Activated CD4-positive, alpha-beta T cell treated with anti-CD3 and anti-CD28 coated beads, Interleukin-2, amount 10 ng/mL, durations not matched to agents 24 days and 14 days (primary cell): ENCODE results near the gene THSD7B. TPM values are rescaled to one million over a fixed set of nuclear protein-coding genes. Genes with fewer than 3 reads are reported as not detected.

Experiments
- DNase-seq: peaks from one replicate; pipeline ENCODE4 v3.0.0; 2022
- H3K27ac Mint-ChIP-seq: one replicate; pipeline ENCODE4 v1.8.0; 2022; ENCODE audit warnings: mild to moderate bottlenecking, mixed read lengths
- H3K27me3 Mint-ChIP-seq: one replicate; pipeline ENCODE4 v1.8.0; 2022; ENCODE audit warnings: mixed read lengths
- H3K36me3 Mint-ChIP-seq: one replicate; pipeline ENCODE4 v1.8.0; 2022; ENCODE audit warnings: low read depth, mild to moderate bottlenecking, mixed read lengths
- H3K4me1 Mint-ChIP-seq: one replicate; pipeline ENCODE4 v1.8.0; 2021; ENCODE audit warnings: mixed read lengths
- H3K4me3 Mint-ChIP-seq: one replicate; pipeline ENCODE4 v1.8.0; 2022; ENCODE audit warnings: mild to moderate bottlenecking, moderate library complexity, mixed read lengths
- H3K9me3 Mint-ChIP-seq: one replicate; pipeline ENCODE4 v1.8.0; 2021; ENCODE audit warnings: mixed read lengths
- intact Hi-C: fragments of 100-400 bp; cut with micrococcal nuclease; formaldehyde crosslinking; loops from one replicate; pipeline ENCODE4 v1.15.1; 2023
- total RNA-seq: library from RNA; stranded (reverse); gene quantifications from 2 replicates; pipeline ENCODE4 v1.2.3, GENCODE V29; 2022

THSD7B gene
- total RNA-seq, 1 donor from 2014 or later: not detected

DNA sequence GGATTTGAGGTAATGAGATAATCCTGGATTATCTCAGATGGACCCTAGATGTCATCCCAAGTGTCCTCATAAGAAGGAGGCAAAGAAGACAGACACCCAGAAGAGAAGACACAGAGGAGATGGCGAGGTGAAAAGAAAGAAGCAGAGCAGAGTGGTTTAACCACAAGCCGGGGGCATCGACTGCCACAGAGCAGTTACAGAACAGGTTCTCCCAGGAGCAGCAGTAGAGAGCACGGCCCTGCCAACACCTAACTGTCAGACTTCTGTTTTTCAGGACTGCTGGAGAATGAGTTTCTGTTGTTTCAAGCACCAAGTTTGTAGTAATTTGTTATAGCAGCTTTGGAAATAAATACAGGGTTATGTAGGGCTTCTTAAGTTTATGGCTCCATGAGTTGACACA lies 437.0 kb downstream of the THSD7B start:
- H3K4me1 Mint-ChIP-seq: no peaks in the 10 kb centered on the region
- no peak overlapping the region for H3K27ac Mint-ChIP-seq
- no peaks in the 10 kb centered on the region for H3K9me3 Mint-ChIP-seq
- intact Hi-C loops: no loop called here
- no peak overlapping the region for H3K4me3 Mint-ChIP-seq
- no peaks in the 10 kb centered on the region for H3K27me3 Mint-ChIP-seq
- H3K36me3 Mint-ChIP-seq: no peaks in the 10 kb centered on the region
- no peak for DNase-seq

- H3K27me3 Mint-ChIP-seq: no peaks in the 10 kb centered on the region
- H3K9me3 Mint-ChIP-seq: no peaks in the 10 kb centered on the region
- H3K4me1 Mint-ChIP-seq: no peaks in the 10 kb centered on the region
- H3K27ac Mint-ChIP-seq: no peak overlapping the region
- intact Hi-C loops: no loop called here
- no peak for DNase-seq
- H3K36me3 Mint-ChIP-seq: no peaks in the 10 kb centered on the region
- no peak overlapping the region for H3K4me3 Mint-ChIP-seq
Measured at GRCh38 chr2:137205324-137205723, 440.0 kb downstream of the THSD7B start.

- Mint-ChIP-seq H3K36me3 (no peaks in the 10 kb centered on the region), H3K9me3 (no peaks in the 10 kb centered on the region), H3K27me3 (no peaks in the 10 kb centered on the region), H3K27ac (no peak overlapping the region), H3K4me3 (no peak overlapping the region), H3K4me1 (no peaks in the 10 kb centered on the region)
- DNase-seq: no peak
- intact Hi-C loops: no loop called here
Measured at GRCh38 chr2:137206069-137206468, 440.7 kb downstream of the THSD7B start.

DNA sequence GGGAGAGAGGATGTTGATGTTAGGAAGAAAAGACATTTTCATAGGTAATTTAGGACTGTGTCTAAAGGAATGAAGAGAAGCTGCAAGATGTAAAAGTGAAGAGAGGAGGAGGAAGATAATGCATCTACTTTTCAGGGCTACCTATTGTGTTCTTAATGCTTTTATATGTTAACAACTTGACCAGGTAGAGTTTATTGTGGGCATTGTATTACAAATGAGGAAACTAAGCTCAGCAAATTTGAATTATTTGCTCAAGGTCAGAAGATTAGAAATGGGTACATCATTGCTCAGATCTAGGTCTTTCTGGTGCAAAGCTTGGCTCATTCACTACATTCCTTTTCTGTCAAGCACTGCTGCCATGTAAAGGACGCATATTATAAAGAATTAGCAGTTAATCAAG lies 441.7 kb downstream of the THSD7B start:
- Mint-ChIP-seq H3K27ac (no peak overlapping the region), H3K9me3 (no peaks in the 10 kb centered on the region), H3K36me3 (no peaks in the 10 kb centered on the region)

GRCh38 chr2:137208431-137208891 lies 443.1 kb downstream of the THSD7B start:
- no peaks in the 10 kb centered on the region for H3K36me3 Mint-ChIP-seq
- DNase-seq: no peak
- intact Hi-C loops: no loop called here
- H3K4me3 Mint-ChIP-seq: no peak overlapping the region
- H3K9me3 Mint-ChIP-seq: no peaks in the 10 kb centered on the region
- H3K27me3 Mint-ChIP-seq: no peaks in the 10 kb centered on the region
- H3K4me1 Mint-ChIP-seq: no peaks in the 10 kb centered on the region
- H3K27ac Mint-ChIP-seq: no peak overlapping the region

More for the DNA sequence above, 441.7 kb downstream of the THSD7B start:
- Mint-ChIP-seq H3K4me1 (no peaks in the 10 kb centered on the region), H3K4me3 (no peak overlapping the region), H3K27me3 (no peaks in the 10 kb centered on the region)
- intact Hi-C loops: no loop called here
- no peak for DNase-seq

DNA sequence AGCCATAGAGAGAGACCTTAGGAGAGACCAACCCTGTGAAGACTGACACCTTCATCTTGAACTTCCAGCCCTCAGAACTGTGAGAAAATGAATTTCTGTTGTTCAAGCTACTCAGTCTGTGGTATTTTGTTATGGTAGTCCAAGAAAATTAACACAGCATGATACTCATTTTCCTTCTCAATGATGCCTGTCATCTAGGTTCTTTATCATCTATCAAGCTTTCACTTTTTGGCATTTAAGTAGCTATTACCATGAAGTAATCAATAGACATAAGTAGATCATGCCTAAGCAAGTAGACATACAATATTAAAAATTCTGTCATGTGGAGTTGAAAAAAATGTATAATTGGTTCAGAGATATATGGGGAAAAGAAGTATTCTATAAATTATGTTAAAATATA lies 444.7 kb downstream of the THSD7B start:
- Mint-ChIP-seq H3K27ac (no peak overlapping the region), H3K4me1 (no peaks in the 10 kb centered on the region), H3K9me3 (no peaks in the 10 kb centered on the region), H3K27me3 (no peaks in the 10 kb centered on the region), H3K36me3 (no peaks in the 10 kb centered on the region), H3K4me3 (no peak overlapping the region)
- intact Hi-C loops: no loop called here
- no peak for DNase-seq

- H3K4me1 Mint-ChIP-seq: no peaks in the 10 kb centered on the region
- no peaks in the 10 kb centered on the region for H3K36me3 Mint-ChIP-seq
- H3K27ac Mint-ChIP-seq: no peak overlapping the region
- intact Hi-C loops: no loop called here
- H3K9me3 Mint-ChIP-seq: no peaks in the 10 kb centered on the region
- H3K27me3 Mint-ChIP-seq: no peaks in the 10 kb centered on the region
- no peak for DNase-seq
- no peak overlapping the region for H3K4me3 Mint-ChIP-seq
Measured at GRCh38 chr2:137211761-137212160, 446.4 kb downstream of the THSD7B start.

GRCh38 chr2:137220438-137220993 lies 455.2 kb downstream of the THSD7B start:
- DNase-seq: no peak
- H3K27ac Mint-ChIP-seq: no peak overlapping the region
- no peaks in the 10 kb centered on the region for H3K4me1 Mint-ChIP-seq
- intact Hi-C loops: no loop called here
- no peaks in the 10 kb centered on the region for H3K36me3 Mint-ChIP-seq
- H3K9me3 Mint-ChIP-seq: no peaks in the 10 kb centered on the region
- no peak overlapping the region for H3K4me3 Mint-ChIP-seq
- no peaks in the 10 kb centered on the region for H3K27me3 Mint-ChIP-seq

- intact Hi-C loops: no loop called here
- Mint-ChIP-seq H3K4me1 (no peaks in the 10 kb centered on the region), H3K4me3 (no peak overlapping the region), H3K9me3 (no peaks in the 10 kb centered on the region), H3K36me3 (no peaks in the 10 kb centered on the region), H3K27ac (no peak overlapping the region), H3K27me3 (no peaks in the 10 kb centered on the region)
- no peak for DNase-seq
Measured at GRCh38 chr2:137221797-137222492, 456.6 kb downstream of the THSD7B start.

DNA sequence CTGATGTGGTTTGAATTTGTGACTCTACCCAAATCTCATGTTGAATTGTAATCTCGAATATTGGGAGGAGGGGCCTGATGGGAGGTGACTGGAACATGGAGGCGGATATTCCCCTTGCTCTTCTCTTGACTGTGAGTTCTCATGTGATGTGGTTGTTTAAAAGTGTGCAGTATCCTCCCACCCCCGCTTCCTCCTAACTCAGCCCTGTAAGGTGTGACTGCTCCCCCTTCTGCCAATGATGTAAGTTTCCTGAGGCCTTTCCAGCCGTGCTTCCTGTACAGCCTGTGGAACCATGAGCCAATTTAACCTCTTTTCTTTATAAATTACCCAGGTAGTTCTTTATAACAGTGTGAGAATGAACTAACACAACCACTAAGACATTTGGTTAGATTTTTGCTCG lies 458.4 kb downstream of the THSD7B start:
- no peaks in the 10 kb centered on the region for H3K36me3 Mint-ChIP-seq
- H3K4me1 Mint-ChIP-seq: no peaks in the 10 kb centered on the region
- H3K4me3 Mint-ChIP-seq: no peak overlapping the region
- intact Hi-C loops: no loop called here
- no peaks in the 10 kb centered on the region for H3K9me3 Mint-ChIP-seq
- no peak overlapping the region for H3K27ac Mint-ChIP-seq
- no peaks in the 10 kb centered on the region for H3K27me3 Mint-ChIP-seq
- DNase-seq: no peak

DNA sequence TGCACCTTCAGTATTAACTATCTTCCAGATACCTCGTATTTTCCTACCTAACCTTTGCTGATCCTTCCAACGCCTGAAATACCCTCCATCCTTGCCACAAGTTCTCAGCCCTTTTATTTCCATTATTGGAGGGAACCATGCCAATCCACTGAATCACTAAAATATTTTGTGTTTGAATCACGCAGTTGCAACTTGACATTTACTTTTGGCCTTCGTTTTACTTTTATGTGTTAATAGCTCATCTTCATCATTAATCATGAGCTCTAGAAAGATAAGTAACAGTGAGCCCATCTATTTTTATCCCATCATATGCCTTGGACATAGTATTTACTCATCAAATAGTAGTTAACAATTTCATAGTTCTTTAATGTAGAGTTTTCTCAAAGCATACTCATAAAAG lies 463.2 kb downstream of the THSD7B start:
- Mint-ChIP-seq H3K27ac (no peak overlapping the region), H3K27me3 (no peaks in the 10 kb centered on the region), H3K4me1 (no peaks in the 10 kb centered on the region), H3K4me3 (no peak overlapping the region), H3K9me3 (no peaks in the 10 kb centered on the region), H3K36me3 (no peaks in the 10 kb centered on the region)
- intact Hi-C loops: no loop called here
- no peak for DNase-seq

- no peak overlapping the region for H3K4me3 Mint-ChIP-seq
- H3K27ac Mint-ChIP-seq: no peak overlapping the region
- H3K36me3 Mint-ChIP-seq: no peaks in the 10 kb centered on the region
- intact Hi-C loops: no loop called here
- no peaks in the 10 kb centered on the region for H3K9me3 Mint-ChIP-seq
- H3K4me1 Mint-ChIP-seq: no peaks in the 10 kb centered on the region
- no peaks in the 10 kb centered on the region for H3K27me3 Mint-ChIP-seq
- no peak for DNase-seq
Measured at GRCh38 chr2:137229834-137230233, 464.5 kb downstream of the THSD7B start.

- no peak for DNase-seq
- intact Hi-C loops: no loop called here
- Mint-ChIP-seq H3K36me3 (no peaks in the 10 kb centered on the region), H3K4me1 (no peaks in the 10 kb centered on the region), H3K27me3 (no peaks in the 10 kb centered on the region), H3K4me3 (no peak overlapping the region), H3K9me3 (no peaks in the 10 kb centered on the region), H3K27ac (no peak overlapping the region)
Measured at GRCh38 chr2:137231628-137232027, 466.3 kb downstream of the THSD7B start.

DNA sequence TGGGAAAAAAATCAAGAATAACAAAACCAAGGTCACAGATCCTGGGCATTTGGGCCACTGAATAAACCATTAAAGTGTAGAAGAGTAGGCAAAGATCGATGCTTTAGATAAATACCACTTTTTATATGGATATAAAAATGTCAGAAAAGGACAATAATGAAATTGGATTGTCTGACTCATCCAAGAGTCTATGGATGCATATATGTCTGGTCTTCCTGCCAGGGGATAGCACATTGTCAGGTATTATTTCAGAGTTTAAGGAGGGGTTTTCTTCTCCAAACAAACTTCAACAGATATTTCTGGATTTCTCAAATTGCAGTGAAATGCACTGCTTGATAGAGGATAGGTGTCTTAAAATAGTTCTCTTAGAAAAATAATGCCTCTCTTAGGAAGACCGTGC lies 466.7 kb downstream of the THSD7B start:
- H3K4me1 Mint-ChIP-seq: no peaks in the 10 kb centered on the region
- no peak for DNase-seq
- no peak overlapping the region for H3K4me3 Mint-ChIP-seq
- H3K9me3 Mint-ChIP-seq: no peaks in the 10 kb centered on the region
- no peaks in the 10 kb centered on the region for H3K36me3 Mint-ChIP-seq
- intact Hi-C loops: no loop called here
- no peaks in the 10 kb centered on the region for H3K27me3 Mint-ChIP-seq
- no peak overlapping the region for H3K27ac Mint-ChIP-seq

GRCh38 chr2:137233091-137233490 lies 467.7 kb downstream of the THSD7B start:
- no peak overlapping the region for H3K27ac Mint-ChIP-seq
- H3K9me3 Mint-ChIP-seq: no peaks in the 10 kb centered on the region
- intact Hi-C loops: no loop called here
- no peak for DNase-seq
- no peaks in the 10 kb centered on the region for H3K4me1 Mint-ChIP-seq
- H3K36me3 Mint-ChIP-seq: no peaks in the 10 kb centered on the region
- no peak overlapping the region for H3K4me3 Mint-ChIP-seq
- H3K27me3 Mint-ChIP-seq: no peaks in the 10 kb centered on the region
